ENCODE data around the gene BTNL9.

Gene BTNL9

GRCh38 chr5:181047921-181048320 lies 7.9 kb downstream of the BTNL9 start:
- no peak for DNase-seq (ENCODE audit: low read depth in 2 of 2)

GRCh38 chr5:181050016-181050415 lies 9.9 kb downstream of the BTNL9 start:
- no peak overlapping the region for H3K4me3 ChIP-seq (replicated peaks in 1 of 2; ENCODE audit: low read depth in 2 of 2, low read length in 2 of 2)
- DNase-seq (ENCODE audit: low read depth in 2 of 2), result no peak
- TF ChIP-seq, protein P1, sequence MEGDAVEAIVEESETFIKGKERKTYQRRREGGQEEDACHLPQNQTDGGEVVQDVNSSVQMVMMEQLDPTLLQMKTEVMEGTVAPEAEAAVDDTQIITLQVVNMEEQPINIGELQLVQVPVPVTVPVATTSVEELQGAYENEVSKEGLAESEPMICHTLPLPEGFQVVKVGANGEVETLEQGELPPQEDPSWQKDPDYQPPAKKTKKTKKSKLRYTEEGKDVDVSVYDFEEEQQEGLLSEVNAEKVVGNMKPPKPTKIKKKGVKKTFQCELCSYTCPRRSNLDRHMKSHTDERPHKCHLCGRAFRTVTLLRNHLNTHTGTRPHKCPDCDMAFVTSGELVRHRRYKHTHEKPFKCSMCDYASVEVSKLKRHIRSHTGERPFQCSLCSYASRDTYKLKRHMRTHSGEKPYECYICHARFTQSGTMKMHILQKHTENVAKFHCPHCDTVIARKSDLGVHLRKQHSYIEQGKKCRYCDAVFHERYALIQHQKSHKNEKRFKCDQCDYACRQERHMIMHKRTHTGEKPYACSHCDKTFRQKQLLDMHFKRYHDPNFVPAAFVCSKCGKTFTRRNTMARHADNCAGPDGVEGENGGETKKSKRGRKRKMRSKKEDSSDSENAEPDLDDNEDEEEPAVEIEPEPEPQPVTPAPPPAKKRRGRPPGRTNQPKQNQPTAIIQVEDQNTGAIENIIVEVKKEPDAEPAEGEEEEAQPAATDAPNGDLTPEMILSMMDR (IDR thresholded peaks at IDR 0.05; ENCODE audit: low read depth, low read length), result no peak

More at GRCh38 chr5:181047921-181048320, 7.9 kb downstream of the BTNL9 start:
- TF ChIP-seq, protein P1 (IDR thresholded peaks at IDR 0.05; ENCODE audit: low read depth, low read length), result no peak
- no peak overlapping the region for H3K4me3 ChIP-seq (replicated peaks in 1 of 2; ENCODE audit: low read depth in 2 of 2, low read length in 2 of 2)

GRCh38 chr5:181051841-181052671 lies 12.0 kb downstream of the BTNL9 start:
- H3K4me3 ChIP-seq (replicated peaks in 1 of 2; ENCODE audit: low read depth in 2 of 2, low read length in 2 of 2), result peak overlapping the region in 1 of 2 donors; percentile 10
- DNase-seq (ENCODE audit: low read depth in 2 of 2), result no peak
- TF ChIP-seq, protein P1 (IDR thresholded peaks at IDR 0.05; ENCODE audit: low read depth, low read length), result no peak

DNA sequence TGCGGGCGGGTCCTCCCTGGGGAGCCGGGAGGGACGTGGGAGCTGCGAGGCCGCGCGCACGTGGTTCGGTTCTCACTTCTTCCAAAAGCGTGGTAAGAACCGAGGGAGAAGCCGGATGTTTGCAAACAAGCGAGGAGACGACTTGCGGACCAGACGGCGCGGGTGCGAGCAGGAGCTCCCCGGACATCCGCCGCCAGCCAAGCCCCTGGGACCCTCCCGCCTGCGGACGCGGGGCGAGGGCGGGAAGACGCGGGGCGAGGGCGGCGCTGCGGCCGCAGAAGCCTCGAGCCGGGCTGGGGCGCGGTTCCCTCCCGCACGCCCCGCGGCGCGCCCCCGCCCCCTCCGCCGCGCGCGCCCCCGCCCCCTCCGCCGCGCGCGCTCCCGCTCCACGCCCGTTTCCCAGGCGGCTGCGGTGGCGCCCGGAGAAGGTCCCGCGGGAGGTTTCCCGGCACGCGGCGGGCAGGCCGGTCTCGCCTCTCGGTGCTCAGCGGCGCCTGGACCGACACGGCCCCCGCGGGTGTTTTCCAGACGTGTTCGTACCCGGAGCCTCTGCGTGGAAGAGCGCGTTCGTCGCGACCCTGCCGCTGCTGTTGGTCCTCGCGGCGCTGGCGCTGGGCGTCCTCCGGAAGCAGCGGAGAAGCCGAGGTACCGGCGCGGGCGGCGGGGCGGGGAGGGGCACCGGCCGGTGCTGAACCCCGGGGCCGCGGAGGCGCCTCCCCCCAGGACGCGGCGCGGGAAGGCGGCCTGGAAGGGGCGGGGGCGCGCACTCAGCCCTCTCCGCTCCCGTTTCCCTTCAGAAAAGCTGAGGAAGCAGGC lies 12.8 kb downstream of the BTNL9 start:
- peak overlapping the region; percentile 37 to 38 for H3K4me3 ChIP-seq (replicated peaks in 1 of 2; ENCODE audit: low read depth in 2 of 2, low read length in 2 of 2)
- peak in 1 of 2 donors; percentile 15 for DNase-seq (ENCODE audit: low read depth in 2 of 2)
- TF ChIP-seq, protein P1 (IDR thresholded peaks at IDR 0.05; ENCODE audit: low read depth, low read length), result no peak

DNA sequence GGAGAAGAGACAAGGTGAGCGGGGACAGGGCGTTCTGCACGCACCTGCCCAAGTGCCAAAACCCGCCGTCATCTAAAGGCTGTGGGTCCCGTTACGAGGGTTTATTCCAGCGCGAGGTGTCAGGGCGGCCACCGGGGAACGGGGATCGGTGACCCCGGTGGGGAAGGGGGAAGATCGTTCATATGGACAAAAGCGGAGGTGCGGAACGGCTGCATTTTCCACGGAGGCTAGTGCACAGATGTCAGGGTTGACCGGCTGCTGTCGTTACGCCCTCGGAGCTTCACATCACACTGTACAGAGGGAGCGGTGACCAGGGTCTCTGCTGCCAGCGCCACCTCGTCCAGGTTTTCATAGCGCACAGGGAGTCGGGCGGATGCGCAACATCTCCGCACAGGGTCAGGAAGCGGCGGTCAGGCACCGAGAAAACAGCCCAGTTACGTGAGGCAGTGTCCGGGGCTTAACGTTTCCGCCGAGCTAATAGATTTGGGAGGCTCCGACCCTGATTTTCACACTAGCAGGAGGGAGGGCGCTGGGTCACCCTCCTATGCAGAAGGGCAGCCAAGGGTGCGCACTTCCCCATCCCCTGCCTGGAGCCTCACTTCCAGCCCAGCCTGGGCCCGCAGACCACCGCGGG lies 13.5 kb downstream of the BTNL9 start:
- TF ChIP-seq, protein P1 (IDR thresholded peaks at IDR 0.05; ENCODE audit: low read depth, low read length), result no peak
- no peak for DNase-seq (ENCODE audit: low read depth in 2 of 2)
- H3K4me3 ChIP-seq (replicated peaks in 1 of 2; ENCODE audit: low read depth in 2 of 2, low read length in 2 of 2), result peak overlapping the region; percentile 37 to 38

DNA sequence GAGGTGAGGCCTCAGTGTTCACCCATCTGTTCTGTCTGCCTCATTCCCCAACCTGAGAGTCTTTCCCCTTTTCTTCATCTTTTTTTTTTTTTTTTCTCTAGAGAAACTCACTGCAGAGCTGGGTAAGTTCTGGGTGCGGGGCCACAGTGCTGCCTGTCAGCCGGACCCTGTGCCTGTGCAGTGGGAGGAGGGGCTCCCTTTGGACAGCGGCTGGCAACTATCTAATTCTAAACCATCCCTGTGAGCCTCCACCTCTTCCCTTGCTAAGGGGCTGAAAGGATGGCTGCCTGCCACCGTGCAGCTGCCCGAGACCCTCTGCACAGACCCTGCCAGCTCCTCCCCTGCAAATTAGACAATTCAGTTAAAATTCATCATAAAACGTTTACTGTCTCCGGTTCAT lies 14.1 kb downstream of the BTNL9 start:
- TF ChIP-seq, protein P1 (IDR thresholded peaks at IDR 0.05; ENCODE audit: low read depth, low read length), result no peak
- H3K4me3 ChIP-seq (replicated peaks in 1 of 2; ENCODE audit: low read depth in 2 of 2, low read length in 2 of 2), result no peak overlapping the region
- no peak for DNase-seq (ENCODE audit: low read depth in 2 of 2)

Measured in cardiac fibroblast (primary cell).